Naive thymus-derived CD4-positive, alpha-beta T cell (primary cell): ENCODE measurements around the gene PLIN3. TPM values are rescaled to one million over a fixed set of nuclear protein-coding genes. Genes with fewer than 3 reads are reported as not detected.
"Not testable (repeated sequence)": the region's sequence is repeated elsewhere in the genome, so short reads cannot be mapped to it uniquely, and the experiment has no call there.

ENCODE experiments used
- ATAC-seq: fragments of 150-1000 bp; cut with Tn5 transposase; 2 replicates; pipeline ENCODE4 v1.10.0; 2021; ENCODE audit warnings: mild to moderate bottlenecking, moderate library complexity
- CTCF ChIA-PET: fragments of 350-600 bp; sonication (Branson Sonifier 250); formaldehyde crosslinking; loops from one replicate; lab custom pipeline; 2021; ENCODE audit warnings: antibody characterized with exemption; lab: Charles Lee
- POLR2A ChIA-PET: fragments of 350-600 bp; sonication (Branson Sonifier 250); formaldehyde crosslinking; loops from one replicate; lab custom pipeline; 2021; ENCODE audit warnings: antibody characterized with exemption, inconsistent platforms; lab: Charles Lee
- DNase-seq, 9 donors: peaks; one replicate each; pipeline versions ENCODE4 v3.0.0 to v3.0.0-alpha.2; 2020 to 2022; ENCODE audit warnings: mixed read lengths in 1 of 9
- H3K27ac ChIP-seq: one replicate; pipeline ENCODE4 v1.7.0; 2013; ENCODE audit warnings: mild to moderate bottlenecking, low read depth, low read length, moderate library complexity
- H3K27me3 ChIP-seq, 2 donors: one replicate each; pipeline ENCODE4 v1.7.0; 2013; ENCODE audit warnings: low read length in 2 of 2, mild to moderate bottlenecking in 2 of 2, moderate library complexity in 2 of 2; ENCODE audit not compliant: control insufficient read depth in 2 of 2, insufficient read depth in 2 of 2
- H3K36me3 ChIP-seq, 3 experiments: 1 replicate in 2 of 3; 2 replicates in 1 of 3; pipeline ENCODE4 v1.7.0; 2013; ENCODE audit warnings: low read length in 3 of 3, mild to moderate bottlenecking in 3 of 3, moderate library complexity in 1 of 3; ENCODE audit not compliant: insufficient read depth in 3 of 3, control insufficient read depth in 2 of 3
- H3K4me1 ChIP-seq, 2 donors: one replicate each; pipeline ENCODE4 v1.7.0; 2013; ENCODE audit warnings: low read length in 2 of 2, mild to moderate bottlenecking in 2 of 2, moderate library complexity in 1 of 2; ENCODE audit not compliant: control insufficient read depth in 2 of 2, insufficient read depth in 2 of 2
- H3K4me3 ChIP-seq: 2 replicates; pipeline ENCODE4 v1.7.0; 2013; ENCODE audit warnings: mild to moderate bottlenecking, low read length
- H3K9me3 ChIP-seq, 3 experiments: 1 replicate in 2 of 3; 2 replicates in 1 of 3; pipeline ENCODE4 v1.7.0; 2013; ENCODE audit warnings: low read length in 3 of 3; ENCODE audit not compliant: control insufficient read depth in 2 of 3
- H3K27ac Mint-ChIP-seq, 9 donors: one replicate each; pipeline ENCODE4 v1.8.0; 2020 to 2022; ENCODE audit warnings: mixed read lengths in 9 of 9, mild to moderate bottlenecking in 8 of 9, moderate library complexity in 5 of 9, inconsistent platforms in 2 of 9
- H3K27me3 Mint-ChIP-seq, 5 donors: one replicate each; pipeline ENCODE4 v1.8.0; 2021 to 2022; ENCODE audit warnings: mixed read lengths in 5 of 5, mild to moderate bottlenecking in 1 of 5
- H3K36me3 Mint-ChIP-seq, 5 donors: one replicate each; pipeline ENCODE4 v1.8.0; 2020 to 2022; ENCODE audit warnings: mixed read lengths in 5 of 5, mild to moderate bottlenecking in 3 of 5, inconsistent platforms in 1 of 5
- H3K4me1 Mint-ChIP-seq, 7 donors: one replicate each; pipeline ENCODE4 v1.8.0; 2020 to 2022; ENCODE audit warnings: mixed read lengths in 7 of 7, mild to moderate bottlenecking in 3 of 7, inconsistent platforms in 1 of 7
- H3K4me3 Mint-ChIP-seq, 10 donors: one replicate each; pipeline ENCODE4 v1.8.0; 2020 to 2022; ENCODE audit warnings: mild to moderate bottlenecking in 10 of 10, mixed read lengths in 10 of 10, moderate library complexity in 6 of 10, inconsistent platforms in 2 of 10
- H3K9me3 Mint-ChIP-seq, 11 donors: one replicate each; pipeline ENCODE4 v1.8.0; 2020 to 2022; ENCODE audit warnings: mixed read lengths in 11 of 11, mild to moderate bottlenecking in 4 of 11, inconsistent platforms in 1 of 11, moderate library complexity in 1 of 11
- intact Hi-C, 2 donors: fragments of 100-400 bp; cut with micrococcal nuclease; formaldehyde crosslinking; loops; one replicate each; pipeline ENCODE4 v1.15.1; 2023
- polyA plus RNA-seq, 2 donors: library from polyadenylated mRNA; unstranded; fragments of 300-500 nt; fragmentation: Illumina TruSeq; gene quantifications; one replicate each; pipeline ENCODE4 v1.2.3, GENCODE V29; 2021
- total RNA-seq, 6 experiments: library from RNA in 5 of 6; stranded (reverse) in 5 of 6; gene quantifications; 1 replicate in 5 of 6; 2 replicates in 1 of 6; pipeline ENCODE4 v1.2.3 and lab custom pipeline; 2021 to 2026

PLIN3 gene
- total and polyA plus RNA-seq, 7 experiments from 2014 or later, result 12.8 to 38.2 (median 32.0) TPM

DNA sequence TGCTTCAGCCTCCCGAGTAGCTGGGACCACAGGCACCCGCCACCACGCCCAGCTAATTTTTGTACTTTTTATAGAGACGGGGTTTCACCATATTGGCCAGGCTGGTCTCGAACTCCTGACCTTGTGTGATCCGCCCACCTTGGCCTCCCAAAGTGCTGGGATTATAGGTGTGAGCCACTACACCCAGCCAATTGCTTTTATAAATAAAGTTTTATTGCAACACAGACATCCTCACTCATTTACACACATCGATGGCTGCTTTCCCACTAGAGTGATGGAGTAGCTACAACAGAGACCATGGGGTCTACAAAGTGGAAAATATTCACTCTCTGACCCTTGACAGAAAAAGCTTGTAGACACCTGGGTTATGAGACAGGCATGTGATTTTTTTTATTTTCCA lies 45.1 kb downstream of the PLIN3 start:
- ChIA-PET CTCF (interaction anchor here (1.2 to 1.3 kb wide), 2 partner anchors 12 to 29 kb away, joined by 3 to 8 read pairs; no protein-coding TSS in a partner anchor), POLR2A (interaction anchor here (1.2 kb wide), 2 partner anchors 31 to 97 kb away, joined by 3 read pairs; partner anchors contain the start of gene FEM1A)
- H3K9me3 ChIP-seq, H3K27ac ChIP-seq, ATAC-seq, H3K4me1 Mint-ChIP-seq, H3K27me3 ChIP-seq, intact Hi-C loops, DNase-seq, H3K4me3 ChIP-seq, H3K27me3 Mint-ChIP-seq, H3K4me3 Mint-ChIP-seq, H3K9me3 Mint-ChIP-seq, H3K4me1 ChIP-seq: not testable (repeated sequence)
- Mint-ChIP-seq H3K27ac (peak overlapping the region in 1 of 9 donors; percentile 3), H3K36me3 (peaks cover 0 to 10% (median 0%) of the 10 kb centered on the region in 5 donors)
- peaks cover 0 to 25% (median 0%) of the 10 kb centered on the region in 3 experiments for H3K36me3 ChIP-seq

DNA sequence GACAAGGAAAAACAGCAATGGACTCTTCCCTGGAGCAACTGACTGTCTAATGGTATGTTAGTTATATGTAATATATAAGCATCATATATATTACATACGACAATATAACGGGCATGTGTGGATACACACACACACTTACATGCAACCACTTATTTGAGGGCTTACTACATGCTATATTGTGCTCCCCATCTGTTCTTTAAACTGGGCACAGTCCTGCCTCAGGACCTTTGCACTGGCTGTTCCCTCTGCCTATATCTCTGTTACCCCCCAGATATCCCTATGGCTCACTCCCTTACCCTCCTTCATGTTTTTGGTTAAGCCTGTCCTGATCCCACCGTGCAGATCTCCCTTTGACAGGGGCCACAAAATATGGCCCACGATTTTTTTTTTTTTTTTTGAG lies 46.2 kb downstream of the PLIN3 start:
- Mint-ChIP-seq H3K27me3 (no peaks in the 10 kb centered on the region), H3K4me3 (no peak overlapping the region), H3K9me3 (no peaks in the 10 kb centered on the region), H3K36me3 (peaks cover 0 to 14% (median 0%) of the 10 kb centered on the region in 5 donors), H3K4me1 (peaks cover 0 to 5% (median 0%) of the 10 kb centered on the region in 7 donors), H3K27ac (peak overlapping the region in 1 of 9 donors; percentile 10)
- H3K4me3 ChIP-seq, result no peak overlapping the region
- DNase-seq (no peak), ATAC-seq (no peak)
- peaks cover 0 to 35% (median 0%) of the 10 kb centered on the region in 3 experiments for H3K36me3 ChIP-seq
- no peaks in the 10 kb centered on the region for H3K9me3 ChIP-seq
- H3K4me1 ChIP-seq, result no peaks in the 10 kb centered on the region
- POLR2A ChIA-PET, result interaction anchor here (0.6 kb wide), 1 partner anchor 28 kb away, joined by 3 read pairs; no protein-coding TSS in a partner anchor
- CTCF ChIA-PET, result interaction anchor here (3.0 kb wide), 1 partner anchor 11 kb away, joined by 12 read pairs; no protein-coding TSS in a partner anchor
- no peak overlapping the region for H3K27ac ChIP-seq
- no peaks in the 10 kb centered on the region for H3K27me3 ChIP-seq
- intact Hi-C loops, result no loop called here

DNA sequence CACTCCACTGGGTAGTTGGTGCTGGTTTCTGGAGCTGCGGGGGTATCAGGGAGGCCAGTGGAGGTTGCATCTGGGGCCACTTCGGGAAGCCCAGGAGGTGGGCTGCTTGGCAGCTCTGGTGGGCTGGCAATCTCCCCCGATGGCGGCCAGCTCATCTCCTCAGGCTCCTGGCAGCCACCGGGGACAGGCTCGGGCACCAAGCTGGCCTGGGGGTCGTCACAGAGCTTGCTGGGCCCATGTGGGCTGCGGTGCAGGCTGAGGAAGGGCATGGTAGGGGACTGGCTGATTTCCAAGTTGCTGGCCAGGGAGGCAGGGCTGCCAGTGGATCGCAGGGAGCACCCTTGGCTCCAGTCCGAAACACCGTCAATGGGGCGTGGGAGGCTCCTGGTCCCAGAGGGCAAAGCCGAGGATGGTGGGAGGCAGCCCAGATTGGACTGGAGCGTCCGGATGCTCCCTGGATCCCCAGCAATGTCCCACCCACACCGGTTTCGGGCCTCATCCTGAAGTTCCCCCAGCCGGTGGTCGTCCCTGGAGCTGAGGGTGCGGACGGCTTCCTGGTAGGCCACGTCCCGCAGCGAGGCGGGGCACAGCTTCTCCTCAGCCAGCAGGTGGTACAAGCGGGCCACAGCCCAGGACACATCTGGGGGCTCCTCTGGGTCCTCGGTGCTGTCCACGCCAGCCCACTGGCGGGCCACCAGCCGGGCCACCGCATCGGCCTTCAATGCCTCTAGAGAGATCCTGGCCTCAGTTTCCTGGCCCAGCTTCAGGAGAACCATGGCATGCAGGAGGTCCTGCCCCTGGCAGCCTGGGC lies 49.8 kb downstream of the PLIN3 start:
- Histone ChIP-seq H3K4me1 (peaks cover 4 to 14% of the 10 kb centered on the region in 2 donors), H3K27ac (no peak overlapping the region), H3K4me3 (no peak overlapping the region), H3K36me3 (peaks cover 0 to 28% (median 0%) of the 10 kb centered on the region in 3 experiments), H3K27me3 (no peaks in the 10 kb centered on the region), H3K9me3 (no peaks in the 10 kb centered on the region)
- peak overlapping the region in 1 of 10 donors; percentile 14 for H3K4me3 Mint-ChIP-seq
- ATAC-seq (no peak), DNase-seq (no peak)
- ChIA-PET CTCF (interaction anchor here (1.4 to 1.8 kb wide), 3 partner anchors 32 to 94 kb away, joined by 3 to 4 read pairs (median 4); no protein-coding TSS in a partner anchor), POLR2A (interaction anchor here (0.8 kb wide), 1 partner anchor 26 kb away, joined by 3 read pairs; the partner anchor contains the start of gene FEM1A)
- H3K36me3 Mint-ChIP-seq, result peaks cover 0 to 19% (median 0%) of the 10 kb centered on the region in 5 donors
- intact Hi-C loops, result no loop called here
- H3K9me3 Mint-ChIP-seq, result no peaks in the 10 kb centered on the region
- H3K27me3 Mint-ChIP-seq, result no peaks in the 10 kb centered on the region
- H3K4me1 Mint-ChIP-seq, result peaks cover 9 to 20% (median 12%) of the 10 kb centered on the region in 7 donors
- peak overlapping the region in 1 of 9 donors; percentile 62 for H3K27ac Mint-ChIP-seq

DNA sequence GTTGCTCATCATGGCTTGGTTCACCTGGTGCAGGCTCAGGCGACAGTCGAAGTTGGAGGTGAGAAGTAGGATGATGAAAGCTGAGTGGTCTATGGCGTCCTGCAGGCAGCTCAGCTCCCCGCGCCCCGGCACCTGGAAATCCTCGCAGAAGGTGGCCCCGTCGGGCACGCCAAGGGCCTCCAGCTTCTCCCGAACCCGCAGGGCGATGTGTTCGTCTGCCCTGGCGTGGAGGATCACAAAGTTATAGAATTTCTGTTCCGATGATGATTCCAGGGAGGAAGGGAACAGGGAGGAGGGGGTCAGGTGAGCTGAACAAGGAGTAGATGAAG lies 50.6 kb downstream of the PLIN3 start:
- Histone ChIP-seq H3K4me3 (no peak overlapping the region), H3K27ac (no peak overlapping the region), H3K36me3 (peaks cover 0 to 24% (median 0%) of the 10 kb centered on the region in 3 experiments), H3K27me3 (no peaks in the 10 kb centered on the region), H3K9me3 (no peaks in the 10 kb centered on the region), H3K4me1 (peaks cover 4 to 14% of the 10 kb centered on the region in 2 donors)
- CTCF ChIA-PET, result interaction anchor here (1.6 to 1.8 kb wide), 2 partner anchors 33 to 35 kb away, joined by 4 read pairs; no protein-coding TSS in a partner anchor
- no peak for DNase-seq
- no peak for ATAC-seq
- intact Hi-C loops, result no loop called here
- Mint-ChIP-seq H3K9me3 (no peaks in the 10 kb centered on the region), H3K4me1 (peaks cover 9 to 22% (median 12%) of the 10 kb centered on the region in 7 donors), H3K4me3 (peak overlapping the region in 1 of 10 donors; percentile 14), H3K36me3 (peaks cover 0 to 16% (median 0%) of the 10 kb centered on the region in 5 donors), H3K27ac (no peak overlapping the region), H3K27me3 (no peaks in the 10 kb centered on the region)
- POLR2A ChIA-PET, result no interaction called here

DNA sequence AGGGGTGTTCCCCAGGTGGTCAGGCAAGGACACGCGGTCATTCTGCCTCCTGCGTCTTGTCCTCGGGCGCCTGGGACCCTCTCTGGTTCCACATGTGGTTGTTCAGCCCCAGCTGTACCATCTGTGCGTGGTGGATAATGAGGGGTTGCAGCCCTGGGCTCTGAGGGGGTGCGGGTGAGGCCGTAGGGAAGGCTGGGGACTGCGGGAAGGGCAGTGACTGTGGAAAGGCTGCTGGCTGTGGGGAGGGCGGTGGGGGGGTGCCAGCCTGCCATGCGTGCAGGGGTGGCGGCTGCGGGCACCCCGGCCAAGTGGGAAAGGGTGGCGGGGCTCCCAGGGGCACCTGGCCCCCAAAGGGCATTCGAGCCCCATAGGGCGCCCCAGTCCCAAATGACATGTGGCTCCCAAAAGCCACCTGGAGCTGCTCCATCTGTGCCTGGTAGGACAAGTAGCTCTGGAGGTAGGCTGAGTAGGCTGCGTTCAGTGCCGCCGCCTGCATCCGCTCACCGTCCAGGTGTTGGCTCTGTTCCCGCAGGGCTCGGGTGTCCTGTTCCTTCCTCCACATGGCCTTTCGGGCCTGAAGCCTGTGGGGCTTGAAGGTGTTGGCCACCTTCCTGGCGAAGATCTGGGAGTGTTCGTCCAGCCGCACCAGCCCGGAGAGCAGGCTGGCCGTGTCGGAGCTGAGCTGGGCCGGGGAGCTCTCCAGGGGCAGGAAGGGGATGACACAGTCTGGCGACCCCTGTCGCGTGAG lies 51.1 kb downstream of the PLIN3 start:
- Histone ChIP-seq H3K27me3 (no peaks in the 10 kb centered on the region), H3K27ac (peak overlapping the region; percentile 48), H3K9me3 (no peaks in the 10 kb centered on the region), H3K4me3 (no peak overlapping the region), H3K36me3 (peaks cover 0 to 24% (median 0%) of the 10 kb centered on the region in 3 experiments), H3K4me1 (peaks cover 4 to 14% of the 10 kb centered on the region in 2 donors)
- CTCF ChIA-PET, result interaction anchor here (1.6 to 1.8 kb wide), 2 partner anchors 33 to 36 kb away, joined by 4 read pairs; no protein-coding TSS in a partner anchor
- POLR2A ChIA-PET, result no interaction called here
- H3K4me3 Mint-ChIP-seq, result peak overlapping the region in 1 of 10 donors; percentile 84
- H3K27me3 Mint-ChIP-seq, result no peaks in the 10 kb centered on the region
- H3K27ac Mint-ChIP-seq, result peak overlapping the region in 1 of 9 donors; percentile 83
- DNase-seq, result no peak
- peaks cover 0 to 15% (median 0%) of the 10 kb centered on the region in 5 donors for H3K36me3 Mint-ChIP-seq
- H3K4me1 Mint-ChIP-seq, result peaks cover 11 to 27% (median 17%) of the 10 kb centered on the region in 7 donors
- H3K9me3 Mint-ChIP-seq, result no peaks in the 10 kb centered on the region
- ATAC-seq, result no peak
- intact Hi-C loops, result no loop called here
